IMR-90 (cell line): Measurements from ENCODE around the gene ICAM5. TPM values are rescaled to one million over a fixed set of nuclear protein-coding genes. Genes with fewer than 3 reads are reported as not detected.

ENCODE experiments used
- ATAC-seq: fragments of 200-7000 bp; cut with Tn5 transposase; 2 replicates; pipeline ENCODE4 v1.9.1; 2020; ENCODE audit warnings: low read depth, mild to moderate bottlenecking, moderate library complexity
- BruUV-seq: library from RNA; stranded (reverse); fragments of 400-500 nt; replicated peaks from 2 replicates; lab custom pipeline; 2021; lab: Mats Ljungman, UMichigan
- CTCF ChIA-PET: fragments of 300-600 bp; formaldehyde crosslinking; extraction: SDS; loops from one replicate; lab custom pipeline; 2021; ENCODE audit warnings: antibody characterized with exemption; lab: Yijun Ruan, JAX
- POLR2A ChIA-PET: fragments of 300-600 bp; sonication (Branson Sonifier 250); formaldehyde crosslinking; loops from one replicate; lab custom pipeline; 2022; ENCODE audit warnings: antibody characterized with exemption; ENCODE audit not compliant: unreplicated experiment; lab: Charles Lee
- DNase-seq: peaks from one replicate; pipeline ENCODE4 v3.0.0; 2013
- H2AFZ ChIP-seq: replicated peaks from 2 replicates; pipeline ENCODE3; 2013; ENCODE audit warnings: low read length, mild to moderate bottlenecking; ENCODE audit not compliant: poor library complexity
- H2AK5ac ChIP-seq: 2 replicates; pipeline ENCODE4 v1.6.1; 2013; ENCODE audit warnings: low read depth, low read length, inconsistent platforms
- H2AK9ac ChIP-seq: replicated peaks from 2 replicates; pipeline ENCODE3; 2013; ENCODE audit warnings: mild to moderate bottlenecking, low read depth, low read length, moderate library complexity; ENCODE audit not compliant: poor library complexity
- H2BK120ac ChIP-seq: 2 replicates; pipeline ENCODE4 v1.6.1; 2013; ENCODE audit warnings: low read depth, low read length, inconsistent platforms
- H2BK15ac ChIP-seq: 3 replicates; pipeline ENCODE4 v1.6.1; 2013; ENCODE audit warnings: low read depth, low read length, inconsistent platforms
- H2BK20ac ChIP-seq: 2 replicates; pipeline ENCODE4 v1.6.1; 2013; ENCODE audit warnings: low read depth, mild to moderate bottlenecking, inconsistent platforms, low read length, moderate library complexity
- H2BK5ac ChIP-seq: 2 replicates; pipeline ENCODE4 v1.6.1; 2013; ENCODE audit warnings: mild to moderate bottlenecking, low read depth, low read length, inconsistent platforms; ENCODE audit not compliant: poor library complexity, severe bottlenecking
- H3K14ac ChIP-seq: replicated peaks from 2 replicates; pipeline ENCODE4 v1.6.1; 2013; ENCODE audit warnings: low read depth, low read length, inconsistent platforms
- H3K18ac ChIP-seq: 2 replicates; pipeline ENCODE4 v1.6.1; 2013; ENCODE audit warnings: low read depth, low read length, control low read depth
- H3K23ac ChIP-seq: 2 replicates; pipeline ENCODE4 v1.6.1; 2013; ENCODE audit warnings: low read depth, low read length, inconsistent platforms
- H3K27ac ChIP-seq: 2 replicates; pipeline ENCODE4 v1.5.1; 2013; ENCODE audit warnings: mild to moderate bottlenecking, control low read depth, low read length; ENCODE audit not compliant: insufficient read depth
- H3K27me3 ChIP-seq: 2 replicates; pipeline ENCODE4 v1.6.1; 2013; ENCODE audit warnings: low read length; ENCODE audit not compliant: control insufficient read depth, insufficient read depth
- H3K36me3 ChIP-seq: 2 replicates; pipeline ENCODE4 v1.6.1; 2013; ENCODE audit warnings: low read length, mixed read lengths; ENCODE audit not compliant: control insufficient read depth, insufficient read depth
- H3K4ac ChIP-seq: 2 replicates; pipeline ENCODE4 v1.6.1; 2013; ENCODE audit warnings: low read depth, low read length, inconsistent platforms
- H3K4me1 ChIP-seq: 2 replicates; pipeline ENCODE4 v1.6.1; 2013; ENCODE audit warnings: low read length, mixed read lengths; ENCODE audit not compliant: control insufficient read depth, insufficient read depth
- H3K4me2 ChIP-seq: 2 replicates; pipeline ENCODE4 v1.6.1; 2013; ENCODE audit warnings: low read depth, mild to moderate bottlenecking, control low read depth, low read length, moderate library complexity
- H3K4me3 ChIP-seq: 2 replicates; pipeline ENCODE4 v1.5.1; 2013; ENCODE audit warnings: low read depth, mild to moderate bottlenecking, control low read depth, low read length, moderate library complexity; ENCODE audit not compliant: insufficient read depth
- H3K56ac ChIP-seq: 2 replicates; pipeline ENCODE4 v1.6.1; 2013; ENCODE audit warnings: low read length, inconsistent platforms; ENCODE audit not compliant: insufficient read depth; ENCODE audit errors: extremely low read depth
- H3K79me1 ChIP-seq, 2 experiments: 2 replicates each; pipeline ENCODE4 v1.6.1; 2013; ENCODE audit warnings: low read length in 2 of 2, inconsistent platforms in 1 of 2, low read depth in 1 of 2
- H3K9ac ChIP-seq: 2 replicates; pipeline ENCODE4 v1.6.1; 2013; ENCODE audit warnings: low read depth, low read length, control low read depth
- H3K9me1 ChIP-seq: 2 replicates; pipeline ENCODE4 v1.6.1; 2013; ENCODE audit warnings: low read length, inconsistent platforms; ENCODE audit not compliant: insufficient read depth
- H3K9me3 ChIP-seq: 2 replicates; pipeline ENCODE4 v1.6.1; 2013; ENCODE audit warnings: low read length; ENCODE audit not compliant: control insufficient read depth, insufficient read depth
- H4K20me1 ChIP-seq: 2 replicates; pipeline ENCODE4 v1.6.1; 2013; ENCODE audit warnings: low read length, inconsistent platforms; ENCODE audit not compliant: insufficient read depth
- H4K5ac ChIP-seq: 2 replicates; pipeline ENCODE4 v1.6.1; 2013; ENCODE audit warnings: mild to moderate bottlenecking, low read depth, low read length, control low read depth
- H4K8ac ChIP-seq, 2 experiments: 2 replicates each; pipeline ENCODE4 v1.6.1; 2013; ENCODE audit warnings: low read depth in 2 of 2, low read length in 2 of 2, control low read depth in 1 of 2, inconsistent platforms in 1 of 2
- H4K91ac ChIP-seq: 2 replicates; pipeline ENCODE4 v1.6.1; 2013; ENCODE audit warnings: low read depth, low read length, inconsistent platforms; ENCODE audit not compliant: insufficient read depth
- BHLHE40 ChIP-seq: fragments of 150-350 bp; IDR thresholded peaks from 2 replicates; pipeline ENCODE4 v1.6.1; 2016; ENCODE audit warnings: mild to moderate bottlenecking, low read depth, low read length
- CEBPB ChIP-seq: IDR thresholded peaks from 2 replicates; pipeline ENCODE4 v1.6.1; 2012; ENCODE audit warnings: low read depth, low read length, improper control_type of control experiment
- CHD1 ChIP-seq: IDR thresholded peaks from 2 replicates; pipeline ENCODE4 v1.6.1; 2012; ENCODE audit warnings: low read depth, low read length, improper control_type of control experiment
- FOS ChIP-seq: fragments of 150-350 bp; IDR thresholded peaks from 2 replicates; pipeline ENCODE4 v1.6.1; 2016; ENCODE audit warnings: low read depth, low read length
- MAFK ChIP-seq: IDR thresholded peaks from 2 replicates; pipeline ENCODE4 v1.6.1; 2012; ENCODE audit warnings: low read depth, low read length, improper control_type of control experiment
- MXI1 ChIP-seq: IDR thresholded peaks from 2 replicates; pipeline ENCODE4 v1.6.1; 2012; ENCODE audit warnings: low read depth, mild to moderate bottlenecking, low read length, moderate library complexity, borderline replicate concordance
- NFE2L2 ChIP-seq: fragments of 150-350 bp; IDR thresholded peaks from 2 replicates; pipeline ENCODE4 v1.6.1; 2016; ENCODE audit warnings: low read depth, mild to moderate bottlenecking, low read length
- RAD21 ChIP-seq: IDR thresholded peaks from 2 replicates; pipeline ENCODE4 v1.6.1; 2012; ENCODE audit warnings: low read length, improper control_type of control experiment
- RFX5 ChIP-seq: IDR thresholded peaks from 2 replicates; pipeline ENCODE4 v1.8.0; 2012; ENCODE audit warnings: low read depth, mild to moderate bottlenecking, low read length, moderate library complexity
- SMC3 ChIP-seq: fragments of 150-350 bp; IDR thresholded peaks from 2 replicates; pipeline ENCODE4 v1.6.1; 2016; ENCODE audit warnings: low read depth, mild to moderate bottlenecking, antibody characterized with exemption, low read length, moderate library complexity
- WGBS, 2 experiments: methylation state at CpG; one replicate each; pipeline versions ENCODE4 v1.1.5 to v1.1.7; 2013; ENCODE audit warnings: missing lambda C conversion rate in 2 of 2; ENCODE audit not compliant: insufficient read length in 1 of 2; ENCODE audit errors: extremely low coverage in 2 of 2; 5-methylcytosine and 5-hydroxymethylcytosine counted together
- dilution Hi-C: fragments of 300-500 bp; cut with HindIII; formaldehyde crosslinking; loops from one replicate; pipeline ENCODE4 v1.14.3; 2018; ENCODE audit warnings: low sequenced_read_pairs; ENCODE audit not compliant: unreplicated experiment
- in situ Hi-C: fragments of 300-500 bp; cut with MboI; formaldehyde crosslinking; loops from 3 replicates; pipeline ENCODE4 v1.14.3; 2019; ENCODE audit warnings: low sequenced_read_pairs, inconsistent platforms, mixed read lengths
- intact Hi-C: fragments of 100-400 bp; cut with micrococcal nuclease; formaldehyde crosslinking; loops from 2 replicates; pipeline ENCODE4 v1.10.0; 2022
- polyA plus RNA-seq, 3 experiments: library from polyadenylated mRNA; depleted of rRNA; stranded (reverse); fragments of >200 nt; gene quantifications; 2 replicates each; pipeline ENCODE4 v1.2.3, GENCODE V29; 2012; ENCODE audit warnings: low replicate concordance in 1 of 3
- total RNA-seq: library from RNA; depleted of rRNA; stranded (reverse); fragments of >200 nt; gene quantifications from 2 replicates; pipeline ENCODE4 v1.2.3, GENCODE V29; 2012
- TF ChIP-seq, protein P1 (sequence below): fragments of 150-350 bp; IDR thresholded peaks from 2 replicates; pipeline ENCODE4 v1.6.1; 2016; ENCODE audit warnings: low read depth, mild to moderate bottlenecking, low read length, moderate library complexity, borderline replicate concordance
- TF ChIP-seq, protein P2 (sequence below): conservative IDR thresholded peaks from 2 replicates; pipeline ENCODE4 v1.5.1; 2012; ENCODE audit warnings: mild to moderate bottlenecking, low read depth, low read length, improper control_type of control experiment
- TF ChIP-seq, protein P3 (sequence below): fragments of 150-350 bp; IDR thresholded peaks from 2 replicates; pipeline ENCODE4 v1.6.1; 2017; ENCODE audit warnings: mild to moderate bottlenecking, antibody characterized with exemption, low read length, low read depth

ICAM5 gene
- total and polyA plus RNA-seq, 2 of the 4 experiments (the other 2 are of a cell fraction) = 3.0 to 23.9 TPM

DNA sequence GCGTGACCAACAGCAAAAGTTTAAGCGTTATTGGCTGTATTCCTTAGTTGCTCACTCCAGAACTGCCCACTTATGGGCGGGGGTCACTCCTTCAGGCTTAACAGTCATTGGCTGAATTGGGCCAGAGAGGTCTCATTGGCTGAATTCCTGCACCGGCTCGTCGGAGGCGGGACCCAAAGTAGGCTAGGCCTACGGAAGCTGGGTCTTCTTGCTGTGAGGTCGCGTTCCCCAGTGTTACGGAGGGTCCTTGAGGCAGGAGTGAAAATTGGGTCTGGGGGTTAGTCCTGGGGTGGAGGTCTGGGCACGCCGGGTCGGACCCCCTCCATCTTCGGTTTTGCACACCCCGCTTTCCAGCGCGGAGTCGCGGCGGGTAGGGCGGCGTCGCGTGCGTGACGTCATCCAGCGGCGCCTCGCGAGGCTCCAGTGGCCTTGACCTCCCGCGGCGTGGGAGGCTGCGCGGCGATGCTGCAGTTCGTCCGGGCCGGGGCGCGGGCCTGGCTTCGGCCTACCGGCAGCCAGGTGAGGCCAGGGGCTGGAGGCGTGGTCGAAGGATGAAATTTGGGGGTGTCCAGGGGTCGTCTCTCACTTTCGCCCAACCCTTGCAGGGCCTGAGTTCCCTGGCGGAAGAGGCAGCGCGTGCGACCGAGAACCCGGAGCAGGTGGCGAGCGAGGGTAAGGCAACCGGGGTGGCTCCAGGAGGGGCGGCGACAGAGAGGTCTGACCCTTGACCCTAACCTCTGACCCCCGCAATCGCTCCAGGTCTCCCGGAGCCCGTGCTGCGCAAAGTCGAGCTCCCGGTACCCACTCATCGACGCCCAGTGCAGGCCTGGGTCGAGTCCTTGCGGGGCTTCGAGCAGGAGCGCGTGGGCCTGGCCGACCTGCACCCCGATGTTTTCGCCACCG, 37.7 kb upstream of the ICAM5 start, which contains the start of gene MRPL4:
Gene MRPL4 (plus strand): TSS at position 423 of the 903 bp plus-strand sequence. CDS start 40 bp downstream, at position 463.
- H2BK15ac ChIP-seq = peak within 1 kb of the TSS; percentile 72; the same call in 1 of the 3 replicates
- H3K79me1 ChIP-seq = peaks cover 10 to 32% of the 10 kb centered on the region in 2 experiments
- in situ Hi-C loops = no loop called here
- peak within 1 kb of the TSS; percentile 45; the same call in 1 of the 2 replicates for H3K23ac ChIP-seq
- peak within 1 kb of the TSS; percentile 72 for H3K27ac ChIP-seq
- DNase-seq (peak; percentile 99), ATAC-seq (peak; percentile 97)
- H3K36me3 ChIP-seq = peaks cover 15% of the 10 kb centered on the region
- peak within 1 kb of the TSS; percentile 39; the same call in 1 of the 2 replicates for H3K18ac ChIP-seq
- H2BK20ac ChIP-seq = peak within 1 kb of the TSS; percentile 40; the same call in 1 of the 2 replicates
- peak within 1 kb of the TSS; percentile 64 for H3K4me3 ChIP-seq
- H3K27me3 ChIP-seq = no peaks in the 10 kb centered on the region
- H4K91ac ChIP-seq = peak within 1 kb of the TSS; percentile 96
- POLR2A ChIA-PET = interaction anchor here (0.5 to 1.0 kb wide), 2 partner anchors 25 to 130 kb away, joined by 3 to 5 read pairs; no protein-coding TSS in a partner anchor
- H3K4ac ChIP-seq = peak within 1 kb of the TSS; percentile 69
- peak within 1 kb of the TSS; percentile 97 for H2AFZ ChIP-seq
- 0 out of 2 replicates have a peak, but pooled peaks cover 2% of the 10 kb centered on the region for H3K4me1 ChIP-seq
- H3K9ac ChIP-seq = peak within 1 kb of the TSS; percentile 78
- H4K20me1 ChIP-seq = no peaks in the 10 kb centered on the region
- H3K56ac ChIP-seq = peak within 1 kb of the TSS; percentile 94
- H3K9me1 ChIP-seq = no peaks in the 10 kb centered on the region
- 2% methylated on average over 46 of the region's 77 CpGs; no CpG with 5 or more reads in 1 of the 2 experiments for WGBS, 2 experiments
- H4K5ac ChIP-seq = peak within 1 kb of the TSS; percentile 81
- H2BK5ac ChIP-seq = peak within 1 kb of the TSS; percentile 66
- peak within 1 kb of the TSS; percentile 96 for H2AK5ac ChIP-seq
- H3K4me2 ChIP-seq = peak within 1 kb of the TSS; percentile 97
- peak within 1 kb of the TSS; percentile 94 for H2AK9ac ChIP-seq
- no peaks in the 10 kb centered on the region for H3K9me3 ChIP-seq
- peak within 1 kb of the TSS; percentile 74 to 100 for H4K8ac ChIP-seq
- dilution Hi-C loops = no loop called here
- peak within 1 kb of the TSS; percentile 67 for H2BK120ac ChIP-seq
- no TSS peak for BruUV-seq
- CTCF ChIA-PET = no interaction called here
- H3K14ac ChIP-seq = peak within 1 kb of the TSS; percentile 70
- intact Hi-C loops = loop anchor here (2.0 to 10.0 kb wide), 5 partner anchors 57 to 227 kb away; partner anchors contain the start of genes DNMT1 and PPAN
- TF ChIP-seq SMC3 (no peak), RFX5 (no peak), RAD21 (no peak), CEBPB (no peak), BHLHE40 (peak; percentile 65; the same call in 1 of the 2 replicates), FOS (no peak), CHD1 (no peak), NFE2L2 (no peak), MAFK (no peak), MXI1 (peak; percentile 96)
- TF ChIP-seq, protein P1, sequence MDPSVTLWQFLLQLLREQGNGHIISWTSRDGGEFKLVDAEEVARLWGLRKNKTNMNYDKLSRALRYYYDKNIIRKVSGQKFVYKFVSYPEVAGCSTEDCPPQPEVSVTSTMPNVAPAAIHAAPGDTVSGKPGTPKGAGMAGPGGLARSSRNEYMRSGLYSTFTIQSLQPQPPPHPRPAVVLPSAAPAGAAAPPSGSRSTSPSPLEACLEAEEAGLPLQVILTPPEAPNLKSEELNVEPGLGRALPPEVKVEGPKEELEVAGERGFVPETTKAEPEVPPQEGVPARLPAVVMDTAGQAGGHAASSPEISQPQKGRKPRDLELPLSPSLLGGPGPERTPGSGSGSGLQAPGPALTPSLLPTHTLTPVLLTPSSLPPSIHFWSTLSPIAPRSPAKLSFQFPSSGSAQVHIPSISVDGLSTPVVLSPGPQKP = no peak
- TF ChIP-seq, protein P2, sequence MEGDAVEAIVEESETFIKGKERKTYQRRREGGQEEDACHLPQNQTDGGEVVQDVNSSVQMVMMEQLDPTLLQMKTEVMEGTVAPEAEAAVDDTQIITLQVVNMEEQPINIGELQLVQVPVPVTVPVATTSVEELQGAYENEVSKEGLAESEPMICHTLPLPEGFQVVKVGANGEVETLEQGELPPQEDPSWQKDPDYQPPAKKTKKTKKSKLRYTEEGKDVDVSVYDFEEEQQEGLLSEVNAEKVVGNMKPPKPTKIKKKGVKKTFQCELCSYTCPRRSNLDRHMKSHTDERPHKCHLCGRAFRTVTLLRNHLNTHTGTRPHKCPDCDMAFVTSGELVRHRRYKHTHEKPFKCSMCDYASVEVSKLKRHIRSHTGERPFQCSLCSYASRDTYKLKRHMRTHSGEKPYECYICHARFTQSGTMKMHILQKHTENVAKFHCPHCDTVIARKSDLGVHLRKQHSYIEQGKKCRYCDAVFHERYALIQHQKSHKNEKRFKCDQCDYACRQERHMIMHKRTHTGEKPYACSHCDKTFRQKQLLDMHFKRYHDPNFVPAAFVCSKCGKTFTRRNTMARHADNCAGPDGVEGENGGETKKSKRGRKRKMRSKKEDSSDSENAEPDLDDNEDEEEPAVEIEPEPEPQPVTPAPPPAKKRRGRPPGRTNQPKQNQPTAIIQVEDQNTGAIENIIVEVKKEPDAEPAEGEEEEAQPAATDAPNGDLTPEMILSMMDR = no peak
- TF ChIP-seq, protein P3, sequence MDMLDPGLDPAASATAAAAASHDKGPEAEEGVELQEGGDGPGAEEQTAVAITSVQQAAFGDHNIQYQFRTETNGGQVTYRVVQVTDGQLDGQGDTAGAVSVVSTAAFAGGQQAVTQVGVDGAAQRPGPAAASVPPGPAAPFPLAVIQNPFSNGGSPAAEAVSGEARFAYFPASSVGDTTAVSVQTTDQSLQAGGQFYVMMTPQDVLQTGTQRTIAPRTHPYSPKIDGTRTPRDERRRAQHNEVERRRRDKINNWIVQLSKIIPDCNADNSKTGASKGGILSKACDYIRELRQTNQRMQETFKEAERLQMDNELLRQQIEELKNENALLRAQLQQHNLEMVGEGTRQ = no peak
